Measurements from ENCODE around the gene RBMS3. TPM values are rescaled to one million over a fixed set of nuclear protein-coding genes. Genes with fewer than 3 reads are reported as not detected.
"Not testable (repeated sequence)": the region's sequence is repeated elsewhere in the genome, so short reads cannot be mapped to it uniquely, and the experiment has no call there.

Gene RBMS3
- total RNA-seq, 1 donor from 2014 or later = 3.4 TPM

DNA sequence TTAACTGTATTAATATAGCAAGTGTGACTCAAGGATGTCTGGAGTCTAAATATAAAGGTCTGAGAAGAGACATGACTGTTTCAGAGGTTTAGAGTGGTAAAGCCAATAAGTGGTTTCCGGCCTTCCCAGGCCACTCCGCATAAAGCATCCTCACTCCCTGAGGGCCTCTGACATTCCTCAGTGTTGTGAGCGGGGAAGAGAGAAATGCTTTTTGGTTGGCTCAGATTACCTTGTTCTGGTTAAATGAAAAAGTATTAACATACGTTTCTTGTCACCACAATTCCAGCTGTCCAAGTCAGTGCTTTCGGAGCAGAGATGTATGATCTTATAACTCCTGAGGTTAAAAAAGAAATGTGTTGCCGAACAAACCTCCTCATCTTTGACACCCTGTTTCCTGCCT is 103.8 kb downstream of the RBMS3 start:
- FAIRE-seq (no peak), DNase-seq (ENCODE audit: low read depth) (peak; percentile 41)
- H3K4me3 ChIP-seq (ENCODE audit: low read depth, low read length) = no peak overlapping the region
- no peaks in the 10 kb centered on the region for H3K36me3 ChIP-seq (ENCODE audit: control insufficient read depth, insufficient read depth, low read length)
- H3K27me3 ChIP-seq (ENCODE audit: control insufficient read depth, insufficient read depth, low read length) = no peaks in the 10 kb centered on the region
- TF ChIP-seq, protein P1, sequence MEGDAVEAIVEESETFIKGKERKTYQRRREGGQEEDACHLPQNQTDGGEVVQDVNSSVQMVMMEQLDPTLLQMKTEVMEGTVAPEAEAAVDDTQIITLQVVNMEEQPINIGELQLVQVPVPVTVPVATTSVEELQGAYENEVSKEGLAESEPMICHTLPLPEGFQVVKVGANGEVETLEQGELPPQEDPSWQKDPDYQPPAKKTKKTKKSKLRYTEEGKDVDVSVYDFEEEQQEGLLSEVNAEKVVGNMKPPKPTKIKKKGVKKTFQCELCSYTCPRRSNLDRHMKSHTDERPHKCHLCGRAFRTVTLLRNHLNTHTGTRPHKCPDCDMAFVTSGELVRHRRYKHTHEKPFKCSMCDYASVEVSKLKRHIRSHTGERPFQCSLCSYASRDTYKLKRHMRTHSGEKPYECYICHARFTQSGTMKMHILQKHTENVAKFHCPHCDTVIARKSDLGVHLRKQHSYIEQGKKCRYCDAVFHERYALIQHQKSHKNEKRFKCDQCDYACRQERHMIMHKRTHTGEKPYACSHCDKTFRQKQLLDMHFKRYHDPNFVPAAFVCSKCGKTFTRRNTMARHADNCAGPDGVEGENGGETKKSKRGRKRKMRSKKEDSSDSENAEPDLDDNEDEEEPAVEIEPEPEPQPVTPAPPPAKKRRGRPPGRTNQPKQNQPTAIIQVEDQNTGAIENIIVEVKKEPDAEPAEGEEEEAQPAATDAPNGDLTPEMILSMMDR (IDR thresholded peaks at IDR 0.05; ENCODE audit: insufficient read depth, low read length, severe bottlenecking) = no peak

DNA sequence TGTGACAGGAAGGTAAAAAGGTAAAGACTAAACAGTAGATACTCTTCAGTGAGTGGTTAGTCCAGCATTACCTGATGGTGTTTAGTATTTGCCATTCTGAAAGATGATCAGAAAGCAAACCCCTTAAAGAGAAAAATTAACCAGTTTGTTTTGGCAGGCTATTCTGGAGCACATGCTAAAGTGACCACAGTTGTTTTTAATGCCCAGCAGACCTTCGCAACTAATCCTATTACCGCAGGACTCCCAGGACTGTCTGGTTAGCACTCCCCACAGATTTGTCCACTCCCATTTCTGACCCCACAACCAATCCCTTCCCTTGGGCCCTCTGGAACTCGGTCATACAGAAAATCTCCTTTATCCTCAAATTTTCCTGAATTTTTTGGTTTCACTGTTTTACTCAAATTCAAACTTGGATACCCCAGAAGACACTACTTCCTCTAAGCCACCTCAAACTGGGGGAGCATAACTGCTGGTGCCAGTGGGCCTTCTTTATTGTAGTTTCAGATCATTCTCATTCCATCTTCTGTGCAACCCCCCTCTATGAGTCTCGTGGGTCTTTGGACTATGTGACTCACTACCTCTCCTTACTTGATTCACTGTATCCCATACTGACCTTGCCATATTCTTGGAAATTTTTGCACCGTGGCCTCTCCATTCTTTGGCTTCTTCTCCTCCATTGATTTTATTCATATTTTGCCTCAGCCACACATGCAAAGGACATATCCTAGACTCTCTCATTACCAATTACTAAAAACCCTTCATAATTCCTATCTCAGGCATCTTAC is 104.4 kb downstream of the RBMS3 start:
- TF ChIP-seq, protein P1 (IDR thresholded peaks at IDR 0.05; ENCODE audit: insufficient read depth, low read length, severe bottlenecking) = no peak
- H3K4me3 ChIP-seq (ENCODE audit: low read depth, low read length) = no peak overlapping the region
- H3K27me3 ChIP-seq (ENCODE audit: control insufficient read depth, insufficient read depth, low read length) = no peaks in the 10 kb centered on the region
- H3K36me3 ChIP-seq (ENCODE audit: control insufficient read depth, insufficient read depth, low read length) = no peaks in the 10 kb centered on the region
- DNase-seq (ENCODE audit: low read depth) = no peak
- no peak for FAIRE-seq

DNA sequence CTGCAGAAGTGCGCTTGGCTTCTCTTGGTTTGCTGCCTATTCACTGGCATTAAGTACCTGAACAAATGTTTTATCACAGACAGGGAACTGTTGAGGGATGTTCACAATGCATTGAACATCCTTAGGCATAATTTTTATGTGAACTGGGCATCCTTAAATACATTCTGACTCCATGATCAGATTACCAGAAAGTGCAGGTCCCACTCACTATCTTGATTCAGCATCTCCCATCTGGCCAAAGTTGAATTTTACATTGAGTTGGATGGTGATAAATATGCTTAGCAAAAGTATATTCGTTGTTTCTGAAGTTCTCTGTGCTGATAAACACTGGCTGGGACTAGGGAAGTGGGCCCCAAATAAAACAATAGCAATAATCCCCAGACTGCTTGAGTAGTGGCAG is 108.5 kb downstream of the RBMS3 start:
- FAIRE-seq (no peak), DNase-seq (ENCODE audit: low read depth) (no peak)
- Histone ChIP-seq H3K27me3 (ENCODE audit: control insufficient read depth, insufficient read depth, low read length) (no peaks in the 10 kb centered on the region), H3K36me3 (ENCODE audit: control insufficient read depth, insufficient read depth, low read length) (no peaks in the 10 kb centered on the region), H3K4me3 (ENCODE audit: low read depth, low read length) (no peak overlapping the region)
- TF ChIP-seq, protein P1 (IDR thresholded peaks at IDR 0.05; ENCODE audit: insufficient read depth, low read length, severe bottlenecking) = no peak

DNA sequence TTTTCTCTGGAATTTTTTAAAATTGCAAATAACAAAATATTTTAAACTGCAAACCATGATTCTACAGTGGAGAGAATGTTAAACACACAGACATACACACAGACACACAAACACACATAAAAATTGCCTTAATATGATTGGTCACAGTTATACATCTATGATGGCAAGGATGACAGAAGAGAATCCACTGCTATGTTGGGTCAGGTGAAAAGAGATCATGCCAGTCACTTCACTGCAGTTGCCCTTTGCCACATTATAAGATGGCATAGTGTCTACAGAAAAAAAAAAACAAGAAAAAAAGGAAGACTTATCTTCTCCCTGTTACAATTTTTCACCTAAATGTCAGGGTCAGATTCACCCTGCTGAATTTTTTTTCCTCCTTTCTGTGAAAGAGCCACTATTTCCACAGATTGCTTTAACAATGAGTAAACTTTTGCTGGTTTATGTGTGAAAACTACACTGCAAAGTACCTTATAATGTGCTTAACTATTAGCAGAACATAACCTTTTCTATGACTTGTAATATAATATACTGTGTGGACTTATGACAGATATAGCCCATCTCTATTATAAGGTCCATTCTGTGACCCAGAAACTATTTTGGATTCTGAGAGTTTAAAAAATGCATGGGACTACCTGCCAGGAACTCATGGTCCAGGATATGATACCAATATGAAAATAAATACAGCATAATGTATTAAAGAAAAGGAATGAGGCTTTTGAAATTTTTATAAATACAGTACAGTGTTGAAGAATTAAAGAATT is 111.9 kb downstream of the RBMS3 start:
- no peaks in the 10 kb centered on the region for H3K27me3 ChIP-seq (ENCODE audit: control insufficient read depth, insufficient read depth, low read length)
- FAIRE-seq = no peak
- no peak for DNase-seq (ENCODE audit: low read depth)
- TF ChIP-seq, protein P1 (IDR thresholded peaks at IDR 0.05; ENCODE audit: insufficient read depth, low read length, severe bottlenecking) = no peak
- H3K36me3 ChIP-seq (ENCODE audit: control insufficient read depth, insufficient read depth, low read length) = no peaks in the 10 kb centered on the region
- H3K4me3 ChIP-seq (ENCODE audit: low read depth, low read length) = no peak overlapping the region

DNA sequence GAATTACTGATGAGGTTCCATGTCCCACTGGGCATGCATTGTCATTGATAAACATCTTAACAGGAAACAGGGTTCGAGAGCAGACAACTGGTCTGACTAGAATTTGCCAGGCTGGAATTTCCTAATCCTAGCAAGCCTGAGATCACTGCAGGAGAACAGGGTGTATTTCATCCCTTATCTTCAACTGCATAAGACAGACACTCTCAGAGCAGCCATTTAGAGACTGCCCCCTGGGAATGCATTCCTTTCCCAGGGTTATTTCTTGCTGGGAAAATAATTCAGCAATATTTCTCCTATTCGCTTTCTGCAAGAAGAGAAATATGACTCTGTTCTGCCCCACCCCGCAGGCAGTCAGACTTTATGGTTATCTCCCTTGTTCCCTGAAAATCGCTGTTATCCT is 113.1 kb downstream of the RBMS3 start:
- DNase-seq (ENCODE audit: low read depth); H3K36me3 ChIP-seq (ENCODE audit: control insufficient read depth, insufficient read depth, low read length); H3K27me3 ChIP-seq (ENCODE audit: control insufficient read depth, insufficient read depth, low read length); FAIRE-seq; H3K4me3 ChIP-seq (ENCODE audit: low read depth, low read length): not testable (repeated sequence)

DNA sequence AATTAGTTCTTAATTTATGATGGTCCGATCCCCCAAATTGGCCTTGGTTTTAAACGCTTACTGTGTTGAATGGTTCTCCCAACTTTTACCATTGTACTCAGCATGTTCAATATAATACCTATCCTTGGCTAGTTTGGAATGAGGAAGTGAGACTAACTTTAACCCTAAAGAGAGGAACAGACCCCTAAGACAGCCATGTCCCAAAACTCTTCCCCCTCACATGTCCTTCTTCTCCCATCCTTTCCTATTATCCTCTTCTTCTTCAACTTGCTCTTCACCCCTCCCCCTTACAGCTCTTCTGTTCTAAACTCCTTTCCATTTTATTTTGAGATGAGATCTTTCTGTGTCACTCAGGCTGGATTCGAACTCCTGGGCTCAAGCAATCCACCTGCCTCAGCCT is 116.5 kb downstream of the RBMS3 start:
- DNase-seq (ENCODE audit: low read depth) (no peak), FAIRE-seq (no peak)

More for the DNA sequence above, 116.5 kb downstream of the RBMS3 start:
- no peak overlapping the region for H3K4me3 ChIP-seq (ENCODE audit: low read depth, low read length)
- TF ChIP-seq, protein P1 (IDR thresholded peaks at IDR 0.05; ENCODE audit: insufficient read depth, low read length, severe bottlenecking) = no peak
- no peaks in the 10 kb centered on the region for H3K27me3 ChIP-seq (ENCODE audit: control insufficient read depth, insufficient read depth, low read length)
- H3K36me3 ChIP-seq (ENCODE audit: control insufficient read depth, insufficient read depth, low read length) = no peaks in the 10 kb centered on the region

Measured in bronchial epithelial cell (primary cell).